Measurements from ENCODE around the gene DNAJC7. TPM values are rescaled to one million over a fixed set of nuclear protein-coding genes. Genes with fewer than 3 reads are reported as not detected.

The DNAJC7 gene
- total RNA-seq, 3 donors from 2014 or later: 80.6 to 108 (median 86.7) TPM

GRCh38 chr17:42049834-42050392, 32.7 kb upstream of the DNAJC7 start:
- Histone ChIP-seq H3K4me3 (peak overlapping the region; percentile 34), H3K4me1 (ENCODE audit: low read depth) (peaks cover 12% of the 10 kb centered on the region), H3K36me3 (ENCODE audit: low read depth) (no peaks in the 10 kb centered on the region), H3K9me3 (no peaks in the 10 kb centered on the region)
- TF ChIP-seq CTCF (IDR thresholded peaks at IDR 0.05): no peak
- ATAC-seq: peak; percentile 73
- DNase-seq: no peak
- intact Hi-C loops (cut with DNase I, micrococcal nuclease): no loop called here

- ATAC-seq (no peak), DNase-seq (no peak)
- no peaks in the 10 kb centered on the region for H3K9me3 ChIP-seq
- peaks cover 12% of the 10 kb centered on the region for H3K4me1 ChIP-seq (ENCODE audit: low read depth)
- intact Hi-C loops (cut with DNase I, micrococcal nuclease): no loop called here
- H3K4me3 ChIP-seq: no peak overlapping the region
- no peak for TF ChIP-seq CTCF (IDR thresholded peaks at IDR 0.05)
- no peaks in the 10 kb centered on the region for H3K36me3 ChIP-seq (ENCODE audit: low read depth)
These were observed 30.1 kb upstream of the DNAJC7 start for GRCh38 chr17:42047343-42047742.

- intact Hi-C loops (cut with DNase I, micrococcal nuclease): no loop called here
These were observed 28.5 kb upstream of the DNAJC7 start for GRCh38 chr17:42045719-42046118.

GRCh38 chr17:42042598-42043319, 25.5 kb upstream of the DNAJC7 start:
- H3K4me3 ChIP-seq: no peak overlapping the region
- no peak for TF ChIP-seq CTCF (IDR thresholded peaks at IDR 0.05)
- ATAC-seq: no peak

More at GRCh38 chr17:42045719-42046118, 28.5 kb upstream of the DNAJC7 start:
- no peak for ATAC-seq
- H3K4me1 ChIP-seq (ENCODE audit: low read depth): peaks cover 7% of the 10 kb centered on the region
- H3K4me3 ChIP-seq: no peak overlapping the region
- no peaks in the 10 kb centered on the region for H3K9me3 ChIP-seq
- H3K36me3 ChIP-seq (ENCODE audit: low read depth): no peaks in the 10 kb centered on the region
- no peak for DNase-seq
- no peak for TF ChIP-seq CTCF (IDR thresholded peaks at IDR 0.05)

GRCh38 chr17:42041619-42042018, 24.4 kb upstream of the DNAJC7 start:
- no peaks in the 10 kb centered on the region for H3K4me1 ChIP-seq (ENCODE audit: low read depth)
- no peaks in the 10 kb centered on the region for H3K36me3 ChIP-seq (ENCODE audit: low read depth)
- DNase-seq: no peak
- TF ChIP-seq CTCF (IDR thresholded peaks at IDR 0.05): no peak
- no peaks in the 10 kb centered on the region for H3K9me3 ChIP-seq
- no peak for ATAC-seq
- no peak overlapping the region for H3K4me3 ChIP-seq
- intact Hi-C loops (cut with DNase I, micrococcal nuclease): no loop called here

More at GRCh38 chr17:42042598-42043319, 25.5 kb upstream of the DNAJC7 start:
- no peak for DNase-seq
- Histone ChIP-seq H3K4me1 (ENCODE audit: low read depth) (no peaks in the 10 kb centered on the region), H3K9me3 (no peaks in the 10 kb centered on the region), H3K36me3 (ENCODE audit: low read depth) (no peaks in the 10 kb centered on the region)
- intact Hi-C loops (cut with DNase I, micrococcal nuclease): no loop called here

Data from mucosa of descending colon (tissue), 3 donors.